Measurements from ENCODE around the gene SELENOV. TPM values are rescaled to one million over a fixed set of nuclear protein-coding genes. Genes with fewer than 3 reads are reported as not detected.

SELENOV gene
- total RNA-seq, 2 experiments from 2014 or later = not detected

DNA sequence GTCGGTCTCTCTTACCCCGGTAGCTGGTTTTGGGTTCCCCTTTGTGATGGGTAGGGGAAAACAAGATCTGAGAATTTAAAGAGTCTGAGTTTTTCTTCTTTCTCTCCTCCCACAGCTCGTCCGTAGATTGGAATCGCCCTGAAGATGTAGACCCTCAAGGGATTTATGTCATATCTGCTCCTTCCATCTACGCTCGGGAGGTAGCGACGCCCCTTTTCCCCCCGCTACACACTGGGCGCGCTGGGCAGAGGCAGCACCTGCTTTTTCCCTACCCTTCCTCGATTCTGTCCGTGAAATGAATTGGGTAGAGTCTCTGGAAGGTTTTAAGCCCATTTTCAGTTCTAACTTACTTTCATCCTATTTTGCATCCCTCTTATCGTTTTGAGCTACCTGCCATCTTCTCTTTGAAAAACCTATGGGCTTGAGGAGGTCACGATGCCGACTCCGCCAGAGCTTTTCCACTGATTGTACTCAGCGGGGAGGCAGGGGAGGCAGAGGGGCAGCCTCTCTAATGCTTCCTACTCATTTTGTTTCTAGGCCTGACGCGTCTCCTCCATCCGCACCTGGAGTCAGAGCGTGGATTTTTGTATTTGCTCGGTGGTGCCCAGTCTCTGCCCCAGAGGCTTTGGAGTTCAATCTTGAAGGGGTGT is 7.1 kb upstream of the SELENOV start:
- H3K27me3 Mint-ChIP-seq = peaks cover 43% of the 10 kb centered on the region
- ChIA-PET POLR2A (interaction anchor here (0.6 to 2.2 kb wide), 3 partner anchors 11 to 72 kb away, joined by 3 to 6 read pairs (median 4); partner anchors contain the start of gene RPS16), CTCF (interaction anchor here (1.4 to 4.2 kb wide), 4 partner anchors 10 to 67 kb away, joined by 3 to 19 read pairs (median 8); partner anchors contain the start of gene EID2B)
- H3K27ac Mint-ChIP-seq = no peak overlapping the region
- no peaks in the 10 kb centered on the region for H3K9me3 Mint-ChIP-seq
- H3K4me3 Mint-ChIP-seq = peak overlapping the region; percentile 73
- peaks cover 22% of the 10 kb centered on the region for H3K4me1 Mint-ChIP-seq (ENCODE audit: low read depth)
- H3K36me3 Mint-ChIP-seq = peaks cover 1% of the 10 kb centered on the region
- no peak for DNase-seq
- intact Hi-C loops (cut with micrococcal nuclease) = no loop called here

DNA sequence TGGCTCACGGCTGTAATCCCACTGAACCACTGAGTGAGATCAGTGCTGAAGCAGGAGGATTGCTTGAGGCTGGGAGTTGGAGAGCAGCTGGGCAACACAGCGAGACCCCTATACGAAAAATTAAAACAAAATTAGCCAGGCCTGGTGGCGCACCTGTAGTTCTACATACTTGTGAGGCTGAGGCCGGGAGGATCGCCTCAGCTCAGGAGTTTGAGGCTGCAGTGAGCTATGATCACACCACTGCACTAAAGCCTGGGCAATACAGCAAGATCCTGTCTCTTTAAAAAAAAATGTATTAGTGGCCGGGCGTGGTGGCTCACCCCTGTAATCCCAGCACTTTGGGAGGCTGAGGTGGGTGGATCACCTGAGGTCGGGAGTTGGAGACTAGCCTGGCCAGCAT is 6.3 kb upstream of the SELENOV start:
- intact Hi-C loops (cut with micrococcal nuclease) = no loop called here
- POLR2A ChIA-PET = interaction anchor here (0.6 kb wide), 1 partner anchor 31 kb away, joined by 4 read pairs; no protein-coding TSS in a partner anchor
- Mint-ChIP-seq H3K27ac (peak overlapping the region; percentile 49), H3K9me3 (no peaks in the 10 kb centered on the region), H3K36me3 (no peaks in the 10 kb centered on the region), H3K4me3 (no peak overlapping the region), H3K4me1 (ENCODE audit: low read depth) (peaks cover 16% of the 10 kb centered on the region), H3K27me3 (peaks cover 42% of the 10 kb centered on the region)
- CTCF ChIA-PET = interaction anchor here (1.2 to 4.2 kb wide), 5 partner anchors 11 to 68 kb away, joined by 3 to 19 read pairs (median 6); partner anchors contain the start of gene EID2B
- no peak for DNase-seq

GRCh38 chr19:39509233-39509632 is 5.7 kb upstream of the SELENOV start:
- no peak for DNase-seq
- Mint-ChIP-seq H3K9me3 (no peaks in the 10 kb centered on the region), H3K27me3 (peaks cover 41% of the 10 kb centered on the region), H3K27ac (no peak overlapping the region), H3K4me1 (ENCODE audit: low read depth) (peaks cover 16% of the 10 kb centered on the region), H3K36me3 (no peaks in the 10 kb centered on the region), H3K4me3 (no peak overlapping the region)
- POLR2A ChIA-PET = no interaction called here
- intact Hi-C loops (cut with micrococcal nuclease) = no loop called here
- CTCF ChIA-PET = interaction anchor here (1.2 to 4.2 kb wide), 4 partner anchors 11 to 69 kb away, joined by 3 to 19 read pairs (median 4); no protein-coding TSS in a partner anchor

GRCh38 chr19:39512988-39513387 is 2.0 kb upstream of the SELENOV start:
- H3K4me1 Mint-ChIP-seq (ENCODE audit: low read depth) = peaks cover 11% of the 10 kb centered on the region
- H3K27me3 Mint-ChIP-seq = peaks cover 44% of the 10 kb centered on the region
- H3K4me3 Mint-ChIP-seq = no peak overlapping the region
- H3K9me3 Mint-ChIP-seq = no peaks in the 10 kb centered on the region
- intact Hi-C loops (cut with micrococcal nuclease) = no loop called here
- ChIA-PET CTCF (interaction anchor here (0.6 to 2.7 kb wide), 2 partner anchors 10 to 225 kb away, joined by 4 to 16 read pairs; no protein-coding TSS in a partner anchor), POLR2A (interaction anchor here (0.6 kb wide), 1 partner anchor 15 kb away, joined by 3 read pairs; no protein-coding TSS in a partner anchor)
- no peaks in the 10 kb centered on the region for H3K36me3 Mint-ChIP-seq
- DNase-seq = no peak
- no peak overlapping the region for H3K27ac Mint-ChIP-seq

DNA sequence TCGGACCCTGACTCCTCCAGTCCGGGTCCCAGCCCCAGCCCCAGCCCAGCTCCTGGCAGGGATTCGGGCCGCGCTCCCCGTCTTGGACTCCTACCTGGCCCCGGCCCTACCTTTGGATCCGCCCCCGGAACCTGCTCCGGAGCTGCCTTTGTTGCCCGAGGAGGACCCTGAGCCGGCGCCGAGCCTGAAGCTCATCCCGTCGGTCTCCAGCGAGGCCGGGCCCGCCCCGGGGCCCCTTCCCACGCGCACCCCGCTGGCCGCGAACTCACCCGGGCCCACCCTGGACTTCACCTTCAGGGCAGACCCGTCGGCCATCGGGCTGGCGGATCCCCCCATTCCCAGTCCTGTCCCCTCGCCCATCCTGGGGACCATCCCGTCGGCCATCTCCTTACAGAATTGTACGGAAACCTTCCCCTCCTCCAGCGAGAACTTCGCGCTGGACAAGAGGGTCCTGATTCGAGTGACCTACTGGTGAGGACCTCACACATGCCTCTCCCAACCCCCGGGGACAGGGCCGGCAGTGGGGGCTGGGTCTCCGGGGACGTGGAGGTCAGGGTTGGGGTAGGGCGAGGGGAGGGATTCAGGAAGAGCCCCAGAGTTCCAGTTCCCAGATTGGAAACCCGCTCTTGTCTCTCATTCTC is 732 bp downstream of the SELENOV start:
- intact Hi-C loops (cut with micrococcal nuclease) = no loop called here
- ChIA-PET POLR2A (no interaction called here), CTCF (interaction anchor here (1.2 to 1.4 kb wide), 2 partner anchors 17 to 76 kb away, joined by 4 to 6 read pairs; partner anchors contain the start of gene EID2B)
- Mint-ChIP-seq H3K4me1 (ENCODE audit: low read depth) (peaks cover 9% of the 10 kb centered on the region), H3K9me3 (no peaks in the 10 kb centered on the region), H3K36me3 (no peaks in the 10 kb centered on the region), H3K4me3 (peak overlapping the region; percentile 16), H3K27ac (no peak overlapping the region), H3K27me3 (peaks cover 40% of the 10 kb centered on the region)
- peak; percentile 23 for DNase-seq

DNA sequence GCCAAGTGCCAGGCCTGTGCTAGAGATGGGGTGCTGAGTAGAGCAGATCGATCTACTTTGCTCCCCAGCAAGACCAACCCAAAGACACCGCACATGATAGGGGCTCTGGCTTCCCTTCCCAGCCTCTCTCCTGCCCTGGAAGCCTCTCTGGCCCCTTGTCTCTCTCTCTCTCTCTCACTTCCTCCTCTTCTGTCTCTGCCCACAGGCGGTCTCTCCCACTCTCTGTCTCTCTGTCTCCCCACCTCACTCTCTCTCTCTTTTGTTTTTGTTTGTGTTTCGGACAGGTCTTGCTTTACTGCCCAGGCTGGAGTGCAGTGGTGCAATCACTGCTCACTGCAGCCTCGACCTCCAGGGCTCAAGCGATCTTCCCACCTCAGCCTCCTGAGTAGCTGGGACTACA is 1.3 kb downstream of the SELENOV start:
- no peaks in the 10 kb centered on the region for H3K36me3 Mint-ChIP-seq
- H3K9me3 Mint-ChIP-seq = no peaks in the 10 kb centered on the region
- no peak overlapping the region for H3K27ac Mint-ChIP-seq
- POLR2A ChIA-PET = no interaction called here
- no peak overlapping the region for H3K4me3 Mint-ChIP-seq
- intact Hi-C loops (cut with micrococcal nuclease) = no loop called here
- DNase-seq = no peak
- peaks cover 40% of the 10 kb centered on the region for H3K27me3 Mint-ChIP-seq
- CTCF ChIA-PET = no interaction called here
- peaks cover 9% of the 10 kb centered on the region for H3K4me1 Mint-ChIP-seq (ENCODE audit: low read depth)

GRCh38 chr19:39517432-39517831 is 2.5 kb downstream of the SELENOV start:
- POLR2A ChIA-PET = no interaction called here
- H3K4me1 Mint-ChIP-seq (ENCODE audit: low read depth) = peaks cover 9% of the 10 kb centered on the region
- CTCF ChIA-PET = no interaction called here

DNA sequence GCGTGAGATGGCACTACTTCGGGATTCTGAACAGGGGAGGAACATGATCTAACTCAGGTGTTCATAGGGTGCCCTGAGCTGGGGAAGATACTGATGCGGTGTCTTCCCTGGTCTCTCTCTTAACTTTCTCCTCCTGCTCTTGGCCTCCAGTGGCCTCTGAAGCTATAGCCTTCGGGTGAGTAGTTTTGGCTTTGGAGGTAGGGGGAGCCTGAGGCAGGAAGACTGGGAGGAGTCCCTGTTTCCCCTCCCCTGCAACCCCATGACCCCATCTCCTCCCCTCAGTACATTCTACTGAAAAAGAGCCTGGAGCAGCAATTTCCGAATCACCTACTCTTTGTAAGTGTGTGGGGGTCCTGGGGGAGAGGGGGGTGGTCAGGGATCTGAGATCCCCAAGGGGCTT is 3.5 kb downstream of the SELENOV start:
- CTCF ChIA-PET = interaction anchor here (0.8 kb wide), 1 partner anchor 15 kb away, joined by 4 read pairs; no protein-coding TSS in a partner anchor
- H3K27me3 Mint-ChIP-seq = peaks cover 33% of the 10 kb centered on the region

More at GRCh38 chr19:39517432-39517831, 2.5 kb downstream of the SELENOV start:
- H3K27me3 Mint-ChIP-seq = peaks cover 35% of the 10 kb centered on the region
- no peaks in the 10 kb centered on the region for H3K9me3 Mint-ChIP-seq
- no peak overlapping the region for H3K27ac Mint-ChIP-seq
- intact Hi-C loops (cut with micrococcal nuclease) = no loop called here
- no peak for DNase-seq
- H3K36me3 Mint-ChIP-seq = no peaks in the 10 kb centered on the region
- no peak overlapping the region for H3K4me3 Mint-ChIP-seq

GRCh38 chr19:39518975-39519374 is 4.0 kb downstream of the SELENOV start:
- DNase-seq = no peak
- Mint-ChIP-seq H3K36me3 (no peaks in the 10 kb centered on the region), H3K4me3 (no peak overlapping the region), H3K27me3 (peaks cover 29% of the 10 kb centered on the region), H3K27ac (no peak overlapping the region), H3K4me1 (ENCODE audit: low read depth) (peaks cover 9% of the 10 kb centered on the region), H3K9me3 (no peaks in the 10 kb centered on the region)
- ChIA-PET POLR2A (interaction anchor here (0.9 kb wide), 1 partner anchor 12 kb away, joined by 3 read pairs; no protein-coding TSS in a partner anchor), CTCF (interaction anchor here (0.8 to 1.2 kb wide), 2 partner anchors 13 to 16 kb away, joined by 3 to 4 read pairs; no protein-coding TSS in a partner anchor)
- intact Hi-C loops (cut with micrococcal nuclease) = no loop called here

More for the DNA sequence above, 3.5 kb downstream of the SELENOV start:
- POLR2A ChIA-PET = interaction anchor here (0.9 kb wide), 1 partner anchor 11 kb away, joined by 3 read pairs; no protein-coding TSS in a partner anchor
- peaks cover 9% of the 10 kb centered on the region for H3K4me1 Mint-ChIP-seq (ENCODE audit: low read depth)
- intact Hi-C loops (cut with micrococcal nuclease) = no loop called here
- no peaks in the 10 kb centered on the region for H3K9me3 Mint-ChIP-seq
- H3K4me3 Mint-ChIP-seq = no peak overlapping the region
- no peak for DNase-seq
- H3K27ac Mint-ChIP-seq = no peak overlapping the region
- H3K36me3 Mint-ChIP-seq = no peaks in the 10 kb centered on the region

- Mint-ChIP-seq H3K27ac (no peak overlapping the region), H3K9me3 (no peaks in the 10 kb centered on the region), H3K36me3 (no peaks in the 10 kb centered on the region), H3K4me1 (ENCODE audit: low read depth) (peaks cover 3% of the 10 kb centered on the region), H3K27me3 (peaks cover 13% of the 10 kb centered on the region), H3K4me3 (no peak overlapping the region)
- ChIA-PET POLR2A (no interaction called here), CTCF (interaction anchor here (1.5 kb wide), 1 partner anchor 10 kb away, joined by 4 read pairs; no protein-coding TSS in a partner anchor)
- DNase-seq = no peak
- intact Hi-C loops (cut with micrococcal nuclease) = no loop called here
Observed at GRCh38 chr19:39520541-39521484, 5.9 kb downstream of the SELENOV start.

DNA sequence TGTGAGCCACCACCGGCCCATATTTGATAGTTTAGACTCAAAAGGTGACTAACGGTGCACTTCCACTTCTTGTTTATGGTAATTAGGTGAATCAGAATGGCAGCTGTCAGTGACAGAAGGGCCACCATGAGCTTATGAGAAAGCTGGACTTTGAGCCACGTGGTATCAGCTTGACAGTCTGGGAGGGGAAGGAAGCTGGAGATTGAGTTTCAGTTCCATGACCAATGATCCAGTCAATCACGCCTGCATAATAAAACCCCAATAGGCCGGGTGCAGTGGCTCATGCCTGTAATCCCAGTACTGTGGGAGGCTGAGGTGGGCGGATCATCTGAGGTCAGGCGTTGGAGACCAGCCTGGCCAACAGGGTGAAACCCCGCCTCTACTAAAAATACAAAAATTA is 9.6 kb downstream of the SELENOV start:
- Mint-ChIP-seq H3K9me3 (no peaks in the 10 kb centered on the region), H3K36me3 (no peaks in the 10 kb centered on the region), H3K4me3 (no peak overlapping the region), H3K27me3 (no peaks in the 10 kb centered on the region), H3K27ac (no peak overlapping the region), H3K4me1 (ENCODE audit: low read depth) (peaks cover 4% of the 10 kb centered on the region)
- no peak for DNase-seq
- intact Hi-C loops (cut with micrococcal nuclease) = no loop called here
- CTCF ChIA-PET = interaction anchor here (0.7 to 1.7 kb wide), 6 partner anchors 9 to 127 kb away, joined by 3 to 6 read pairs (median 4); partner anchors contain the start of gene DLL3
- POLR2A ChIA-PET = no interaction called here

Measured in activated CD4-positive, alpha-beta memory T cell treated with anti-CD3 and anti-CD28 coated beads for 36 hours (primary cell).